IMR-90 (cell line): Measurements from ENCODE around the gene AEN. TPM values are rescaled to one million over a fixed set of nuclear protein-coding genes. Genes with fewer than 3 reads are reported as not detected.

Experiments used
- ATAC-seq: fragments of 200-7000 bp; cut with Tn5 transposase; 2 replicates; pipeline ENCODE4 v1.9.1; 2020; ENCODE audit warnings: low read depth, mild to moderate bottlenecking, moderate library complexity
- BruUV-seq: library from RNA; stranded (reverse); fragments of 400-500 nt; replicated peaks from 2 replicates; lab custom pipeline; 2021; lab: Mats Ljungman, UMichigan
- CTCF ChIA-PET: fragments of 300-600 bp; formaldehyde crosslinking; extraction: SDS; loops from one replicate; lab custom pipeline; 2021; ENCODE audit warnings: antibody characterized with exemption; lab: Yijun Ruan, JAX
- POLR2A ChIA-PET: fragments of 300-600 bp; sonication (Branson Sonifier 250); formaldehyde crosslinking; loops from one replicate; lab custom pipeline; 2022; ENCODE audit warnings: antibody characterized with exemption; ENCODE audit not compliant: unreplicated experiment; lab: Charles Lee
- DNase-seq: peaks from one replicate; pipeline ENCODE4 v3.0.0; 2013
- H2AFZ ChIP-seq: replicated peaks from 2 replicates; pipeline ENCODE3; 2013; ENCODE audit warnings: low read length, mild to moderate bottlenecking; ENCODE audit not compliant: poor library complexity
- H2AK5ac ChIP-seq: 2 replicates; pipeline ENCODE4 v1.6.1; 2013; ENCODE audit warnings: low read depth, low read length, inconsistent platforms
- H2AK9ac ChIP-seq: replicated peaks from 2 replicates; pipeline ENCODE3; 2013; ENCODE audit warnings: mild to moderate bottlenecking, low read depth, low read length, moderate library complexity; ENCODE audit not compliant: poor library complexity
- H2BK120ac ChIP-seq: 2 replicates; pipeline ENCODE4 v1.6.1; 2013; ENCODE audit warnings: low read depth, low read length, inconsistent platforms
- H2BK15ac ChIP-seq: 3 replicates; pipeline ENCODE4 v1.6.1; 2013; ENCODE audit warnings: low read depth, low read length, inconsistent platforms
- H2BK20ac ChIP-seq: 2 replicates; pipeline ENCODE4 v1.6.1; 2013; ENCODE audit warnings: low read depth, mild to moderate bottlenecking, inconsistent platforms, low read length, moderate library complexity
- H2BK5ac ChIP-seq: 2 replicates; pipeline ENCODE4 v1.6.1; 2013; ENCODE audit warnings: mild to moderate bottlenecking, low read depth, low read length, inconsistent platforms; ENCODE audit not compliant: poor library complexity, severe bottlenecking
- H3K14ac ChIP-seq: replicated peaks from 2 replicates; pipeline ENCODE4 v1.6.1; 2013; ENCODE audit warnings: low read depth, low read length, inconsistent platforms
- H3K18ac ChIP-seq: 2 replicates; pipeline ENCODE4 v1.6.1; 2013; ENCODE audit warnings: low read depth, low read length, control low read depth
- H3K23ac ChIP-seq: 2 replicates; pipeline ENCODE4 v1.6.1; 2013; ENCODE audit warnings: low read depth, low read length, inconsistent platforms
- H3K27ac ChIP-seq: 2 replicates; pipeline ENCODE4 v1.5.1; 2013; ENCODE audit warnings: mild to moderate bottlenecking, control low read depth, low read length; ENCODE audit not compliant: insufficient read depth
- H3K27me3 ChIP-seq: 2 replicates; pipeline ENCODE4 v1.6.1; 2013; ENCODE audit warnings: low read length; ENCODE audit not compliant: control insufficient read depth, insufficient read depth
- H3K36me3 ChIP-seq: 2 replicates; pipeline ENCODE4 v1.6.1; 2013; ENCODE audit warnings: low read length, mixed read lengths; ENCODE audit not compliant: control insufficient read depth, insufficient read depth
- H3K4ac ChIP-seq: 2 replicates; pipeline ENCODE4 v1.6.1; 2013; ENCODE audit warnings: low read depth, low read length, inconsistent platforms
- H3K4me1 ChIP-seq: 2 replicates; pipeline ENCODE4 v1.6.1; 2013; ENCODE audit warnings: low read length, mixed read lengths; ENCODE audit not compliant: control insufficient read depth, insufficient read depth
- H3K4me2 ChIP-seq: 2 replicates; pipeline ENCODE4 v1.6.1; 2013; ENCODE audit warnings: low read depth, mild to moderate bottlenecking, control low read depth, low read length, moderate library complexity
- H3K4me3 ChIP-seq: 2 replicates; pipeline ENCODE4 v1.5.1; 2013; ENCODE audit warnings: low read depth, mild to moderate bottlenecking, control low read depth, low read length, moderate library complexity; ENCODE audit not compliant: insufficient read depth
- H3K56ac ChIP-seq: 2 replicates; pipeline ENCODE4 v1.6.1; 2013; ENCODE audit warnings: low read length, inconsistent platforms; ENCODE audit not compliant: insufficient read depth; ENCODE audit errors: extremely low read depth
- H3K79me1 ChIP-seq, 2 experiments: 2 replicates each; pipeline ENCODE4 v1.6.1; 2013; ENCODE audit warnings: low read length in 2 of 2, inconsistent platforms in 1 of 2, low read depth in 1 of 2
- H3K9ac ChIP-seq: 2 replicates; pipeline ENCODE4 v1.6.1; 2013; ENCODE audit warnings: low read depth, low read length, control low read depth
- H3K9me1 ChIP-seq: 2 replicates; pipeline ENCODE4 v1.6.1; 2013; ENCODE audit warnings: low read length, inconsistent platforms; ENCODE audit not compliant: insufficient read depth
- H3K9me3 ChIP-seq: 2 replicates; pipeline ENCODE4 v1.6.1; 2013; ENCODE audit warnings: low read length; ENCODE audit not compliant: control insufficient read depth, insufficient read depth
- H4K20me1 ChIP-seq: 2 replicates; pipeline ENCODE4 v1.6.1; 2013; ENCODE audit warnings: low read length, inconsistent platforms; ENCODE audit not compliant: insufficient read depth
- H4K5ac ChIP-seq: 2 replicates; pipeline ENCODE4 v1.6.1; 2013; ENCODE audit warnings: mild to moderate bottlenecking, low read depth, low read length, control low read depth
- H4K8ac ChIP-seq, 2 experiments: 2 replicates each; pipeline ENCODE4 v1.6.1; 2013; ENCODE audit warnings: low read depth in 2 of 2, low read length in 2 of 2, control low read depth in 1 of 2, inconsistent platforms in 1 of 2
- H4K91ac ChIP-seq: 2 replicates; pipeline ENCODE4 v1.6.1; 2013; ENCODE audit warnings: low read depth, low read length, inconsistent platforms; ENCODE audit not compliant: insufficient read depth
- BHLHE40 ChIP-seq: fragments of 150-350 bp; IDR thresholded peaks from 2 replicates; pipeline ENCODE4 v1.6.1; 2016; ENCODE audit warnings: mild to moderate bottlenecking, low read depth, low read length
- CEBPB ChIP-seq: IDR thresholded peaks from 2 replicates; pipeline ENCODE4 v1.6.1; 2012; ENCODE audit warnings: low read depth, low read length, improper control_type of control experiment
- CHD1 ChIP-seq: IDR thresholded peaks from 2 replicates; pipeline ENCODE4 v1.6.1; 2012; ENCODE audit warnings: low read depth, low read length, improper control_type of control experiment
- FOS ChIP-seq: fragments of 150-350 bp; IDR thresholded peaks from 2 replicates; pipeline ENCODE4 v1.6.1; 2016; ENCODE audit warnings: low read depth, low read length
- MAZ ChIP-seq: IDR thresholded peaks from 2 replicates; pipeline ENCODE4 v1.6.1; 2012; ENCODE audit warnings: low read depth, mild to moderate bottlenecking, low read length, improper control_type of control experiment, moderate library complexity, borderline replicate concordance
- MXI1 ChIP-seq: IDR thresholded peaks from 2 replicates; pipeline ENCODE4 v1.6.1; 2012; ENCODE audit warnings: low read depth, mild to moderate bottlenecking, low read length, moderate library complexity, borderline replicate concordance
- POLR2A ChIP-seq: IDR thresholded peaks from 2 replicates; pipeline ENCODE4 v1.6.1; 2012; ENCODE audit warnings: mild to moderate bottlenecking, low read depth, low read length
- RFX5 ChIP-seq: IDR thresholded peaks from 2 replicates; pipeline ENCODE4 v1.8.0; 2012; ENCODE audit warnings: low read depth, mild to moderate bottlenecking, low read length, moderate library complexity
- SMC3 ChIP-seq: fragments of 150-350 bp; IDR thresholded peaks from 2 replicates; pipeline ENCODE4 v1.6.1; 2016; ENCODE audit warnings: low read depth, mild to moderate bottlenecking, antibody characterized with exemption, low read length, moderate library complexity
- WGBS, 2 experiments: methylation state at CpG; one replicate each; pipeline versions ENCODE4 v1.1.5 to v1.1.7; 2013; ENCODE audit warnings: missing lambda C conversion rate in 2 of 2; ENCODE audit not compliant: insufficient read length in 1 of 2; ENCODE audit errors: extremely low coverage in 2 of 2; 5-methylcytosine and 5-hydroxymethylcytosine counted together
- dilution Hi-C: fragments of 300-500 bp; cut with HindIII; formaldehyde crosslinking; loops from one replicate; pipeline ENCODE4 v1.14.3; 2018; ENCODE audit warnings: low sequenced_read_pairs; ENCODE audit not compliant: unreplicated experiment
- in situ Hi-C: fragments of 300-500 bp; cut with MboI; formaldehyde crosslinking; loops from 3 replicates; pipeline ENCODE4 v1.14.3; 2019; ENCODE audit warnings: low sequenced_read_pairs, inconsistent platforms, mixed read lengths
- intact Hi-C: fragments of 100-400 bp; cut with micrococcal nuclease; formaldehyde crosslinking; loops from 2 replicates; pipeline ENCODE4 v1.10.0; 2022
- polyA plus RNA-seq, 3 experiments: library from polyadenylated mRNA; depleted of rRNA; stranded (reverse); fragments of >200 nt; gene quantifications; 2 replicates each; pipeline ENCODE4 v1.2.3, GENCODE V29; 2012; ENCODE audit warnings: low replicate concordance in 1 of 3
- total RNA-seq: library from RNA; depleted of rRNA; stranded (reverse); fragments of >200 nt; gene quantifications from 2 replicates; pipeline ENCODE4 v1.2.3, GENCODE V29; 2012
- TF ChIP-seq, protein P1 (sequence below): conservative IDR thresholded peaks from 2 replicates; pipeline ENCODE4 v1.5.1; 2012; ENCODE audit warnings: mild to moderate bottlenecking, low read depth, low read length, improper control_type of control experiment

AEN gene
- total and polyA plus RNA-seq, 2 of the 4 experiments (the other 2 are of a cell fraction): 48.6 to 85.5 TPM

GRCh38 chr15:88661761-88662556, 40.8 kb downstream of the AEN start:
- dilution Hi-C loops (no loop called here), in situ Hi-C loops (loop anchor here (25.0 kb wide), 2 partner anchors 175 to 500 kb away; no protein-coding TSS in a partner anchor), intact Hi-C loops (loop anchor here (1.0 kb wide), 2 partner anchors 172 to 235 kb away; no protein-coding TSS in a partner anchor)
- ATAC-seq (0 out of 2 replicates have a peak, but pooled peaks have one; percentile 7), DNase-seq (peak; percentile 56)
- Histone ChIP-seq H3K4ac (peak overlapping the region; percentile 2), H3K9me3 (no peaks in the 10 kb centered on the region), H2AFZ (no peak overlapping the region), H3K27ac (no peak overlapping the region), H3K79me1 (no peaks in the 10 kb centered on the region), H3K9ac (no peak overlapping the region), H3K4me3 (no peak overlapping the region), H3K4me1 (peaks cover 13% of the 10 kb centered on the region), H2BK15ac (no peak overlapping the region), H3K9me1 (peaks cover 7% of the 10 kb centered on the region), H2BK120ac (peak overlapping the region; percentile 12; the same call in 1 of the 2 replicates), H3K18ac (0 out of 2 replicates have a peak overlapping the region, but pooled peaks have one; percentile 41), H2BK20ac (peak overlapping the region; percentile 32; the same call in 1 of the 2 replicates), H3K56ac (no peak overlapping the region), H3K27me3 (no peaks in the 10 kb centered on the region), H4K8ac (no peak overlapping the region), H4K91ac (no peak overlapping the region), H3K23ac (no peak overlapping the region), H2AK9ac (no peak overlapping the region), H3K36me3 (no peaks in the 10 kb centered on the region), H4K5ac (no peak overlapping the region), H3K14ac (no peak overlapping the region), H3K4me2 (peak overlapping the region; percentile 16; the same call in 1 of the 2 replicates), H2BK5ac (peak overlapping the region; percentile 59), H4K20me1 (no peaks in the 10 kb centered on the region), H2AK5ac (no peak overlapping the region)
- 20% methylated on average over 1 of the region's 4 CpGs; no CpG with 5 or more reads in 1 of the 2 experiments for WGBS, 2 experiments
- ChIA-PET CTCF (no interaction called here), POLR2A (no interaction called here)
- no TSS peak for BruUV-seq
- TF ChIP-seq MXI1 (no peak), RFX5 (no peak), CHD1 (no peak), MAZ (no peak), FOS (no peak), BHLHE40 (no peak), POLR2A (no peak), CEBPB (no peak), SMC3 (no peak)
- TF ChIP-seq, protein P1, sequence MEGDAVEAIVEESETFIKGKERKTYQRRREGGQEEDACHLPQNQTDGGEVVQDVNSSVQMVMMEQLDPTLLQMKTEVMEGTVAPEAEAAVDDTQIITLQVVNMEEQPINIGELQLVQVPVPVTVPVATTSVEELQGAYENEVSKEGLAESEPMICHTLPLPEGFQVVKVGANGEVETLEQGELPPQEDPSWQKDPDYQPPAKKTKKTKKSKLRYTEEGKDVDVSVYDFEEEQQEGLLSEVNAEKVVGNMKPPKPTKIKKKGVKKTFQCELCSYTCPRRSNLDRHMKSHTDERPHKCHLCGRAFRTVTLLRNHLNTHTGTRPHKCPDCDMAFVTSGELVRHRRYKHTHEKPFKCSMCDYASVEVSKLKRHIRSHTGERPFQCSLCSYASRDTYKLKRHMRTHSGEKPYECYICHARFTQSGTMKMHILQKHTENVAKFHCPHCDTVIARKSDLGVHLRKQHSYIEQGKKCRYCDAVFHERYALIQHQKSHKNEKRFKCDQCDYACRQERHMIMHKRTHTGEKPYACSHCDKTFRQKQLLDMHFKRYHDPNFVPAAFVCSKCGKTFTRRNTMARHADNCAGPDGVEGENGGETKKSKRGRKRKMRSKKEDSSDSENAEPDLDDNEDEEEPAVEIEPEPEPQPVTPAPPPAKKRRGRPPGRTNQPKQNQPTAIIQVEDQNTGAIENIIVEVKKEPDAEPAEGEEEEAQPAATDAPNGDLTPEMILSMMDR: no peak
